IPS-20b (cell line): ENCODE data around the gene TRIM17.
A peak's percentile ranks its signal among the peaks of the same experiment; 100 is the strongest.

ENCODE experiments used
- H3K27ac ChIP-seq: one replicate; pipeline ENCODE4 v1.5.1; 2013; ENCODE audit warnings: low read length
- H3K27me3 ChIP-seq: 2 replicates; pipeline ENCODE4 v1.6.1; 2013; ENCODE audit warnings: mild to moderate bottlenecking, low read length, inconsistent platforms; ENCODE audit not compliant: insufficient read depth
- H3K36me3 ChIP-seq: 2 replicates; pipeline ENCODE4 v1.6.1; 2013; ENCODE audit warnings: low read depth, mild to moderate bottlenecking, inconsistent platforms, low read length, moderate library complexity; ENCODE audit not compliant: insufficient read depth
- H3K4me1 ChIP-seq: 2 replicates; pipeline ENCODE4 v1.6.1; 2013; ENCODE audit warnings: mild to moderate bottlenecking, control low read depth, inconsistent platforms, low read length, moderate library complexity; ENCODE audit not compliant: insufficient read depth
- H3K4me3 ChIP-seq: 2 replicates; pipeline ENCODE4 v1.5.1; 2013; ENCODE audit warnings: mild to moderate bottlenecking, low read length, inconsistent platforms
- H3K9ac ChIP-seq: 2 replicates; pipeline ENCODE4 v1.6.1; 2013; ENCODE audit warnings: low read depth, mild to moderate bottlenecking, inconsistent platforms, low read length, moderate library complexity
- H3K9me3 ChIP-seq: 2 replicates; pipeline ENCODE4 v1.6.1; 2013; ENCODE audit warnings: mild to moderate bottlenecking, low read depth, low read length, inconsistent platforms; ENCODE audit not compliant: insufficient read depth

Gene TRIM17

DNA sequence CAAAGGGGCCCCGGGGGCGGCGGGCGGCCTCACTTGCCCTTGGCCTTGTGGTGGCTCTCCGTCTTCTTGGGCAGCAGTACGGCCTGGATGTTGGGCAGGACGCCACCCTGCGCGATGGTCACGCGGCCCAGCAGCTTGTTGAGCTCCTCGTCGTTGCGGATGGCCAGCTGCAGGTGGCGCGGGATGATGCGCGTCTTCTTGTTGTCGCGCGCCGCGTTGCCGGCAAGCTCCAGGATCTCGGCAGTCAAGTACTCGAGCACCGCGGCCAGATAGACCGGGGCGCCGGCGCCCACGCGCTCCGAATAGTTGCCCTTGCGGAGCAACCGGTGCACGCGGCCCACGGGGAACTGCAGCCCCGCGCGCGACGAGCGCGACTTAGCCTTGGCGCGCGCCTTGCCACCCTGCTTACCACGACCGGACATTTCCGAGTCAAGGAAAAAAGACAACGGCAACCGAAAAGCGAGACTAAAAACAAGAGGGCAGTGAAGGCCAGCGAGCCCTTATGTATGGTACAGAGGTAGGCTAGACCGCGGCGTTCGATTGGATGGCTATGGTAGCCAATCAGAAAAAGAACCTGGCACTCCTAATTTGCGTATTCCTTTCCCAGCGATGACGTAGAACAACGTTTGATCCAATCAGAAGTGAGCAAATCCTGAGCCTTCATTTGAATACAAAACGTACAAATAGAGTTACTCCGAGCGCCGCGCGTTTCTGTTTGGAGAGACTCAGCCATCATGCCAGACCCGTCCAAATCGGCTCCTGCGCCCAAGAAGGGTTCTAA, 40.9 kb upstream of the TRIM17 start:
- H3K9ac ChIP-seq, result peak overlapping the region; percentile 92
- peaks cover 9% of the 10 kb centered on the region for H3K27me3 ChIP-seq
- H3K36me3 ChIP-seq, result peaks cover 5% of the 10 kb centered on the region; the same call in 1 of the 2 replicates
- H3K9me3 ChIP-seq, result no peaks in the 10 kb centered on the region
- peak overlapping the region; percentile 84 for H3K27ac ChIP-seq
- peak overlapping the region; percentile 89 for H3K4me3 ChIP-seq
- peaks cover 3% of the 10 kb centered on the region; the same call in 1 of the 2 replicates for H3K4me1 ChIP-seq

DNA sequence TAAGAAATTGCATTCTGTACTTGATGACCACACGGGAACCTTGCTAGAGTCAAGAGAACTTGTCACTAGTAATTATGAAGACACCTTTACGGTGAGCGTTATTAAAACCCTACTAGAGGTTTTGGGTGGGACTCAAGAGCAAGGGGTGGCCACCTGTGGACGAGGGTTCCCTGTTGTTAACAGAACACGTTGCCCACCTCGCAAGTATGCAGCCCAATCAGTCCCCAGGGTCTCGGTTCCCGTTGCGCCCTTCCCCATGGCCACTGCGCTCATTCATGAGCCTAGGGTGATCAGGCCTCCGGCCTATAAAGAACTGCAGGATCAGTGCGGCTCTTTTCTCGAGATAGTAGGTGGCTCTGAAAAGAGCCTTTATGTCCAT, 40.3 kb upstream of the TRIM17 start:
- H3K4me1 ChIP-seq, result peaks cover 3% of the 10 kb centered on the region; the same call in 1 of the 2 replicates
- peaks cover 5% of the 10 kb centered on the region; the same call in 1 of the 2 replicates for H3K36me3 ChIP-seq
- peak overlapping the region; percentile 89 for H3K4me3 ChIP-seq
- no peaks in the 10 kb centered on the region for H3K9me3 ChIP-seq
- peak overlapping the region; percentile 92 for H3K9ac ChIP-seq
- H3K27me3 ChIP-seq, result 0 out of 2 replicates have a peak, but pooled peaks cover 5% of the 10 kb centered on the region
- H3K27ac ChIP-seq, result peak overlapping the region; percentile 84

DNA sequence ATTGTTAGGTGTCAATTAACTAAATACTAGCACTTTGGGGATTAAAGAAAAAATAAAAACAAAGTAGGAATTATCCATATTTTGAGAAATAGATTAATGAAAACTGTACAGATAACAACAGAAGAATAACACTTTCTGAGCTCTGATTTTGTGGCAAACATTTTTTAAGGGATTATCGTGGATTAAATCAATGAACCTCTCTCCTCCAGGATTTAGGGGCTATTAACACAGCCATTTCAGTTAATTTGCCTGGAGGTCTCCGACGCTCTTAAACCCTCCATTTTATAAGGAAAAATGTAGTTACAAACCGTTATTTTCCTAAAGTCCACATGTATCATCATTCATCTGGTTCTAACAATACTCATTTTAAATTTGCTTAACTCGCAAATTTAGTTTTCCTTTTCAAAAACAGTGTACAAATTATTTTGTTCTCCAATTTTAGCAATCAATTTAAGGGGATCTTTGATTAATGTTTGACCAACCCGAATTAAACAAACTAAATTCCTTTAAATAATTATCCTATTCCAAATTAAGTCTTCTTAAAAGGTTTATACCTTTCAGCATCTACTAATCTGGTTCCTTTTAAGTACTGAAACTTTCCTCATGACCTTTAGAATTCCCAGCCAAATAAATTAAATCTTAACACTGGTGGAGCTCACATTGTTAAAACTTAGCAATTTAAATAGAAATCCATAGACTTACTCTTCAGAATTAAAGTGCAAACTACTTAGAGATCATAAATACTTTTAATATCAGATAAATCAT, 39.8 kb upstream of the TRIM17 start:
- Histone ChIP-seq H3K9ac (peak overlapping the region; percentile 92), H3K36me3 (peaks cover 5% of the 10 kb centered on the region; the same call in 1 of the 2 replicates), H3K4me1 (peaks cover 3% of the 10 kb centered on the region; the same call in 1 of the 2 replicates), H3K9me3 (no peaks in the 10 kb centered on the region), H3K27me3 (no peaks in the 10 kb centered on the region), H3K27ac (peak overlapping the region; percentile 84), H3K4me3 (peak overlapping the region; percentile 89)

DNA sequence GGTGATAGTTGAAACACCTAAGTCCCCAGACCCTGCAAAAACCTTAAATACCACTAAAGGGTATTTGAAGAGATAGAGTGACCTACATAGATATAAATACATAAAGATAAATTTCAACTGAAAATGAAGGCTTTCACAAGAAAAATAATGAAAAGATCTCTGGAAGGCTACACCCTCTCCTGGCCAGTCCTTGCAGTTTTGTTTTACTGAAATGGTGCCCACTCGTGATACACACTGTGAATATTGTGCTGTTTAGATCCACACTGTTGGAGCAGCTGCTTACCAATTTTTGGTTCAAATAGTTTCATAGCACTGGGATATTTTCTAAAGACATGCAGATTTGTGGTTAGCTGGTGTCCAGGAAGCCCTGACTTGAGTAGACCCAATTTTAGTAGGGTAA, 39.1 kb upstream of the TRIM17 start:
- Histone ChIP-seq H3K4me1 (peaks cover 3% of the 10 kb centered on the region; the same call in 1 of the 2 replicates), H3K27ac (no peak overlapping the region), H3K4me3 (peak overlapping the region; percentile 89), H3K36me3 (peaks cover 5% of the 10 kb centered on the region; the same call in 1 of the 2 replicates), H3K9ac (peak overlapping the region; percentile 92; the same call in 1 of the 2 replicates), H3K27me3 (no peaks in the 10 kb centered on the region), H3K9me3 (no peaks in the 10 kb centered on the region)

DNA sequence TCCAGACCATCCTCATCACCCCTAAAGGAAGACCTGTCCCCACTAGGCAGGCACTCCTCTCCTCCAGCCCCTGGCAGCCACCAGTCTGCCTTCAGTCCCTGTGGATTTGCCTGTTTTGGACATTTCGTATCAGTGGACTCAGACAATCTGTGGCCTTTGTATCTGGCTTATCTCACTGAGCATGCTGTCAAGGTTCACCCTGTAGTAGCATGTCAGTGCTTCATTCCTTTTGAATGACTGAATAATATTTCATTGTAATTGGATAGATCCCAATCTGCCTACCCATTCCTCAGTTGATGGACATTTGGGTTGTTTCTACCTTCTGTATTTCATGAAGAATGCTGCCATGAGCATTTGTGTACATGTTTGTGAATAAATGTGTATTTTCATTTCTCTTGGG, 37.6 kb upstream of the TRIM17 start:
- Histone ChIP-seq H3K27ac (no peak overlapping the region), H3K27me3 (no peaks in the 10 kb centered on the region), H3K9me3 (no peaks in the 10 kb centered on the region), H3K9ac (no peak overlapping the region), H3K4me1 (peaks cover 3% of the 10 kb centered on the region; the same call in 1 of the 2 replicates), H3K4me3 (no peak overlapping the region), H3K36me3 (peaks cover 5% of the 10 kb centered on the region; the same call in 1 of the 2 replicates)

DNA sequence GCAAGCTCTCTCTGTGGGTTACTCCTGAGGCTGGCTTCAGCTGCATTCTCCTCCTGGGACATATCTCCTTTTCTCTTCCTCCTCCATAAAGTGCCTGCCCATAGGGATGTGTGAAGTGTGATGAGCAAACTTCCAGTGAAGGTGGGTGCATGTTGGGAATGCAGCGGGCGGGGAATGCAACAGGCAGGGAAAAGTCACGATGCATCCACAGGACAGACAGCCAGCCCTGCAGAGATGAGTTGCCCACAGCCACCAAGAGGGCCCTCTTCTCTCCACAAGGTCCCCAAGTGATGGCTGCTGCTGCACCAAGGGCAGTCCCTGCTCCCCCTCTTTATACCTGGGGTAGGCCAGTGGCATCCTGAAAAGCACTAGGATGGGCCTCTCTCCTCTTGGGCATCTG, 37.0 kb upstream of the TRIM17 start:
- Histone ChIP-seq H3K36me3 (peaks cover 5% of the 10 kb centered on the region; the same call in 1 of the 2 replicates), H3K9me3 (no peaks in the 10 kb centered on the region), H3K4me3 (no peak overlapping the region), H3K27me3 (no peaks in the 10 kb centered on the region), H3K4me1 (peaks cover 3% of the 10 kb centered on the region; the same call in 1 of the 2 replicates), H3K27ac (no peak overlapping the region), H3K9ac (no peak overlapping the region)

DNA sequence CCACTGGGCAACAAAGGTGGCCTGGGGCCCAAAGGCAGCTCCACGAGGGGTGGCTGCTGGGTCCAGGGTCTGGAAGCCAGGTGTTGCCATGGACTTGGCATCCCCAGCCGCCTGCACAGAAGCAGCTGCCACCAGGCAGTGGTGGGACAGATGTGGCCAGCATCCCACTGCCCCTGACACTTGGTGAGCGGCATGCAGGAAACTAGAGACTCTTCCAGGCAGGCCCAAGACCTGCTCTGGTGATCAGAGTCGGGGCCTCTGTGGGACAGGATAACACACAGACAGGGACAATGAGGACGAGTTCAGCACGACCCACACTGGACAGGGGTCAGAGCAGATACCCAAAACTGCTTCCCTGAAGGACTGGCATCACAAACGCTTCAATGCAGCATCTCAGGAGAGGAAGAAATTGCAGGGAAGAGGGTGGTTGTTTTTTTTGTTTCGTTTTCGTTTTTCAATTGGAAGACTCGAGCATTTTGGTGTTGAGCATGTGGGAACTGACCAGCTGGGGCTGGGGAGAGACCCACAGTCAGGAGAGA, 36.4 kb upstream of the TRIM17 start:
- Histone ChIP-seq H3K4me1 (peaks cover 3% of the 10 kb centered on the region; the same call in 1 of the 2 replicates), H3K9me3 (no peaks in the 10 kb centered on the region), H3K9ac (no peak overlapping the region), H3K4me3 (no peak overlapping the region), H3K36me3 (peaks cover 5% of the 10 kb centered on the region; the same call in 1 of the 2 replicates), H3K27ac (no peak overlapping the region), H3K27me3 (peaks cover 5% of the 10 kb centered on the region; the same call in 1 of the 2 replicates)

DNA sequence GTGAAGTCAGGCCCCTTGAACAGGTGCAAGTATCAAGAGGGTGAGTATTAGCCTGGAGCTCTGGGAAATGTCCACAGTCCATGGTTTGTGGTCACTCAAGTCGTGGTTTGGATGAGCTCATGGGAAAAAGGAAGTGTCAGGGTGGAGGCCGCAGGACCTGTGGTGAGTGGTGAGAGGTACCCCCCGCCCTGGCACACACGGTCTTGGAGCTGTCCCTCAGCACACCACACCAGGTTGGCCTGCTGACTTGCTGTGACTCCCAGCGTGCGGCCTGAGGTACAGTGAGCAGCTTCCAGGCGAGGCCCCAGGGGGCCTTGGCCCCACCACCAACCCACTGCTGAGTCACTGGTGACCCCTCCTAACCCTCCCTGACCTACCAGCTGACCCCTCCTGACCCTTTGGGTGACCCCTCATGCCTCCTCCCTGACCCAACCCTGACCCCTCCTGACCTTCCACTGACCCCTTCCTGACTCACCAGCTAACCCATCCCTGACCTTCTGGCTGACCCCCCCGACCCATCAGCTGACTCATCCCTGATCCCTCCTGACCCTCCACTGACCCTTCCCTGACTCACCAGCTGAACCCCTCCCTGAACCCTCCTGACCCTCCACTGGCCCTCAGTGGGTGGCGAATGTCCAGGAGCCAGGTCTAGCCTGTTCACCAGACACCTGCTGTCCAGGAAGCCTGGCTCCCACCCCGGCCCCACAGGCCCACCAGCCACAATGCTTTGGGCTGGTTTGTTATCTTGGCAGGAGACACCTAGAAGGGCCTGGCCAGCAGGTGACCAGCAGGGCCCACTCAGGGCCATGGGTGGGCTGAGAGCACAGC, 35.7 kb upstream of the TRIM17 start:
- no peak overlapping the region for H3K4me3 ChIP-seq
- no peaks in the 10 kb centered on the region for H3K9me3 ChIP-seq
- no peak overlapping the region for H3K27ac ChIP-seq
- no peak overlapping the region for H3K9ac ChIP-seq
- H3K36me3 ChIP-seq, result peaks cover 5% of the 10 kb centered on the region; the same call in 1 of the 2 replicates
- H3K4me1 ChIP-seq, result peaks cover 3% of the 10 kb centered on the region; the same call in 1 of the 2 replicates
- H3K27me3 ChIP-seq, result peaks cover 12% of the 10 kb centered on the region

DNA sequence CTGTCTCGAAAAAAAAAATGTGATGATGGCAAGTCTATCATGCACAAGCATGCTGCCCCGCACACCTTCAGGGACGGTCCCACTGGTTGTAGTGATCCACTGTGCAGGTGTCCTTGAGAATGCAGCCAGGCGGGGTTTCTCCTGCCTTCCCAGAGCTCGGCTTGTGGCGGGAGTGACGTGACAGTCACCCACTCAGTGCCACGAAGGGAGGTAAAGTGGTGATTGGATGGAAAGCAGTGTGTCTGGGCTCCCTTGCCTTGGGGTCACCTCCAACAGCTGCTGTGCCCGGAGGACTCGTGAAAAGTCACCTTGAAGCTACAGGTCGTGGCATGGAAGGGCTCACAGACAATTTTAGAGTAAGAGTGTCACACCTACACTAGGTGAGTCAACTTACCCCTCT, 33.5 kb upstream of the TRIM17 start:
- Histone ChIP-seq H3K27me3 (peaks cover 34% of the 10 kb centered on the region), H3K4me1 (no peaks in the 10 kb centered on the region), H3K36me3 (peaks cover 5% of the 10 kb centered on the region; the same call in 1 of the 2 replicates), H3K9me3 (no peaks in the 10 kb centered on the region), H3K27ac (no peak overlapping the region), H3K9ac (no peak overlapping the region), H3K4me3 (no peak overlapping the region)

DNA sequence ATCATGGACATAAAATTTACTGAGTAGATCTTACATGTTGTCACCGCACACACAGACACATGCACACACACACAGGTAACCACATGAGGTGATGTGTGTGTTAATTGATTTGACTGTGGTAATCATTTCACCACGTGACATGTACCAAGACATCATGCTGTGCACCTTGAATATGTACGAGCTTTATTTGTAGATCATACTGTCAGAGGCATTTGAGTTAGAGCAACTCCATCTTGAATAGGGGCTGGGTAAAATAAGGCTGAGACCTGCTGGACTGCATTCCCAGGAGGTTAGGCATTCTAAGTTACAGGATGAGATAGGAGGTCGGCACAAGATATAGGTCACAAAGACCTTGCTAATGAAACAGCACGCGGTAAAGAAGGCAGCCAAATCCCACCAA, 31.7 kb upstream of the TRIM17 start:
- Histone ChIP-seq H3K9ac (no peak overlapping the region), H3K27ac (no peak overlapping the region), H3K9me3 (no peaks in the 10 kb centered on the region), H3K4me3 (no peak overlapping the region), H3K4me1 (no peaks in the 10 kb centered on the region), H3K27me3 (peaks cover 52% of the 10 kb centered on the region), H3K36me3 (no peaks in the 10 kb centered on the region)

DNA sequence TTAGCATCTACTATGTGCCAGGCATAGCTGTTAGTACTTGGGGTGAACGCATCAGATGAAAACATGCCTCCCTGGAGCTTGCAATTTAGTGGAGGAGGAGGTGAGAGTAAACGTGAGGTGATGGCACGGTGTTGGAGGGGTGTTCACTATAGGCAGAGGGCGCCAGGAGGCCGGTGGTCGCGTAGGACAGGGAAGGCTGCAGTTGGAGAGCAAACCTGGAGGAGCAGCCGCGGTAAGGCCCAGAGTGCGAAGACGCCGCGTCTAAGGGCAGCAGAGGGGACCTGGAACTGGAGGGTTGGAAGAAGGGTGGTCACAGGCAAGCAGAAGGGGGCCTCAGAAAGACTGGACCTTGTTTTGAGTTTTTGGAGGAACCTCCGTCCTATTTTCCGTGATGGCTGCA, 30.2 kb upstream of the TRIM17 start:
- Histone ChIP-seq H3K27ac (no peak overlapping the region), H3K4me1 (no peaks in the 10 kb centered on the region), H3K9me3 (no peaks in the 10 kb centered on the region), H3K9ac (no peak overlapping the region), H3K27me3 (peaks cover 68% of the 10 kb centered on the region), H3K36me3 (no peaks in the 10 kb centered on the region), H3K4me3 (peak overlapping the region; percentile 69)
